NCI-H1930 (cell line): ENCODE data around the gene DCPS.
"Not testable (repeated sequence)": the region's sequence is repeated elsewhere in the genome, so short reads cannot be mapped to it uniquely, and the experiment has no call there.

Experiments
- DNase-seq, 2 experiments: peaks; one replicate each; lab custom pipeline; 2025; lab: John Stamatoyannopoulos, UW

The DCPS gene

GRCh38 chr11:126303623-126304456 lies at the start of gene DCPS:
Gene DCPS (plus strand): TSS chr11:126304060. CDS start chr11:126304081, 21 bp downstream.
- DNase-seq: peak; percentile 81 to 89

DNA sequence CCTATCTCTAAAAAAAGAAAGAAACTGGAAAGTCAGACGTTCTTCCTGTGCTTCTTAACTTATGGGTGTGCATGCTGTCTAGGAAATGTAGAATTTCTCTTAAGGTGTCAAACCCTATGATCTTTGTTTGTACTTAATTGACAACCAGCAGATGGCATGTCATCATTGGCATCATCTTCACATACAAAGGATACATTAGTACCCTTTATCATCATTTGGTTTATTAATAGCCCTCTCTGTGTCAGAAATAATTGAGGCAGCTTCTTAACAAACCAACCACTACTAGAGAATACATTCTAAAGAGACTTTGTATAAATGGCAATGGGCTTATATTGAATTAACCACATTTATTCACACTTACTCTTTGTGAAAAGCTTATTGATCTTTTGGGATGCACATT lies 49.0 kb upstream of the DCPS start:
- DNase-seq: no peak

DNA sequence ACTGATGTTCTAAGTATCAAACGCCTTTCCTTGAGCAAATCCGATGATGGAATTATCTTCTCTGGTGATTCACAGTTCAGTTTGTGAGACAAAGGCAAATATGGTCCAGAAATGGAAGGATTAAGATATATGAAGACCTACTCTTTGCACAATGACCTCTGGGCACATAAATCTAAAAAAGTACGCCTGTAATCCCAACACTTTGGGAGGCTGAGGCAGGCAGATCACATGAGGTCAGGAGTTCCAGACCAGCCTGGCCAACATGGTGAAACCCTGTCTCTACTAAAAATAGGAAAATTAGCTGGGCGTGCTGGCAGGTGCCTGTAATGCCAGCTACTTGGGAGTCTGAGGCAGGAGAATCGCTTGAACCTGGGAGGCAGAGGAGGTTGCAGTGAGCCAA lies 48.4 kb upstream of the DCPS start:
- DNase-seq: not testable (repeated sequence)

GRCh38 chr11:126256216-126256615 lies 47.6 kb upstream of the DCPS start:
- DNase-seq: no peak

GRCh38 chr11:126257144-126257543 lies 46.7 kb upstream of the DCPS start:
- DNase-seq: no peak

- DNase-seq: no peak
Measured at GRCh38 chr11:126257764-126258163, 46.1 kb upstream of the DCPS start.

- DNase-seq: no peak
Measured at GRCh38 chr11:126262216-126262615, 41.6 kb upstream of the DCPS start.

DNA sequence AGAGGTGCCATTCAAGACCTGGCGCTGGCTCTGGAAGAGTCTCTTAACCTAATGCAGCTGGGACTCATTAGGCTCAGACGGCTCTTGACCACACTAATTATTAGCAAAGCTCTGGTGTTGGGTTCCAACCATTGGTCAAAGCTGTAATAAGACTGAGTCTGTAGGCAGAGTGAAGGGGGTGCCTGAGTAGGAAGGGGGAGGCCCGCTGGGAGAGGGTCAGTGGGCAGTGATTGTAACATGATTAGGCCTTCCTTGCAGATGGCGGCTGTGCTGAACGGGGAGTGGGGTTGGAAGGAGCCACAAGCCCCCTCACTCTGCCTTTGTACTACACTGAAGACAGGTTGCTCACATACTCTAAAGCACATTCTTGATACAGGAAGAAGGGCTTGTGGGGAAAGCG lies 40.4 kb upstream of the DCPS start:
- no peak for DNase-seq

DNA sequence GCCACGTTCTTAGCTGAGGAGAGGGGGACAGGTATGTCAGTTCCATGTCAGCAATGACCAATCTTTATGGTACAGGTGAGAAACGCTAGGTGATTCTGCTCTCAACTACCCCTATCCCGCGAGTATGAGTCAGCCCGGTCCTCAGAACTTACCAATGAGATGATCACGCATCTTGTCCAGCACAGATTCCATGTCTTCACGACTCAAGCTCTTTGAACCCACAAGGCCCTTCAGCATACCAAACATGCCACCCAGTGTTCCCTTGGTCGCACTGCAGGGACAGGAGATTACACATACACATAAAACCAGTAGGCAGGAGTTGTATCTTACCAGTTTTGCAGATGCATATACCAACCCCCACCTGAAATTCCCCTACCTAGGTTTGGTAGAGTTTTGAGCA lies 38.0 kb upstream of the DCPS start:
- DNase-seq: no peak

- no peak for DNase-seq
Measured at GRCh38 chr11:126267650-126268049, 36.2 kb upstream of the DCPS start.

DNA sequence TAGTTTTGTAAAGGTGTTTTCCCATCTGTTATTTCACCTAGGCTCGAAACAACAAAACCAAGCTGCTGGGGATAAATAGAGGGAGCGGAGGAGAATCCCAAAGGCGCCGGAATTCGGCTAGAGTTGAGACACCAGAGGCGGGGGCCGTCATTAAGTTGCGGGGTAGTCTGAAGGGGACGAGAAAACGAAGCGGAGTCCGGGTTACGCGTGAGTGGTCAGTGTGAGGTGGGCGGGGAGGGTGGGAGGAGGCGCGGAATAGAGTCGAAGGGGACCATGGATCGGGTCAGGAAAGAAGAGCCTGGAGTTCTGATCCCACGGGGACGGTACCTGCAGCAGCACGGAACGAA lies 35.5 kb upstream of the DCPS start:
- no peak for DNase-seq

DNA sequence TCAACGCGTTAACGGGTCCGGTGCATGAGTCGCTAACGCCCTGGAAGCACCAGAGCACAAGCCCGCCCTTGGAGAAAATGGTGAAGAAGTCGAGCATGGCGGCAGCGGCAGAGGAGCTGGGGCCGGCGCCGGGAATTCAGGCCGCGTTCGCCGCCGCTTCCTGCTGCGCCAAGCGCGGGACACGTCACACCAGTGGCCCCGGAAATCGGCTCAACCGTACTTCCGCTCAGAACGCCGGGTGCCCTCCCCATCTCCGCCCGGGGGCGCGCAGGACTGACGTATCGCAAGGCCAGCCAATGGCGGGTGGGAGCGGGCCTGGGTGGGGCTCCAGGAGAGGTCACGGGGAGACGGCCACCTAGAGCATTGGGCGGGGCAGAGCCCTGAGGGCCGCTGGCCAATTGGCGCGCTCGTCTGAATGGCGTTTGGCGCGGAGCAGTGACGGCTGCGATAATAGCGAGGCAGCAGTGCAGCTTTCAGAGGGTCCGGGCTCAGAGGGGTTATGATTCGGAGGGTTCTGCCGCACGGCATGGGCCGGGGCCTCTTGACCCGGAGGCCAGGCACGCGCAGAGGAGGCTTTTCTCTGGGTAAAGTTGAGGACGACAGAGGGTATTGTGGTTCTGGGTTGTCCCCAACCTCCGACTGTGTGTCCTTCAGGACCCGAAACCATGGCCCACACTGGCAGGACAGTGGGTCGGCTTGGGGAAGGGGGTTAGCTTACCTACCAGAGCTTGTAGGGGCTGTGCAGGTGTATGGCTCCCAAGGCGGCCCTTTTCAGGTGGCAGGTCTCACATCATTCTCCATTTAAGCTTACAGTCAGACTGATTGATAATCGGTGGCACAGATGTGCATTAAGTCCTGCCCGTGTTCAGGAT lies 34.9 kb upstream of the DCPS start, which contains the start of the genes FOXRED1 and SRPRA:
Gene FOXRED1 (plus strand): TSS at position 447 of the 872 bp plus-strand sequence. CDS start 53 bp downstream, at position 500.
Gene SRPRA (minus strand): TSS at position 188 of the 872 bp plus-strand sequence. CDS start 91 bp downstream, at position 97.
- peak; percentile 97 to 98 for DNase-seq

GRCh38 chr11:126277322-126277721 lies 26.5 kb upstream of the DCPS start:
- DNase-seq: no peak

DNA sequence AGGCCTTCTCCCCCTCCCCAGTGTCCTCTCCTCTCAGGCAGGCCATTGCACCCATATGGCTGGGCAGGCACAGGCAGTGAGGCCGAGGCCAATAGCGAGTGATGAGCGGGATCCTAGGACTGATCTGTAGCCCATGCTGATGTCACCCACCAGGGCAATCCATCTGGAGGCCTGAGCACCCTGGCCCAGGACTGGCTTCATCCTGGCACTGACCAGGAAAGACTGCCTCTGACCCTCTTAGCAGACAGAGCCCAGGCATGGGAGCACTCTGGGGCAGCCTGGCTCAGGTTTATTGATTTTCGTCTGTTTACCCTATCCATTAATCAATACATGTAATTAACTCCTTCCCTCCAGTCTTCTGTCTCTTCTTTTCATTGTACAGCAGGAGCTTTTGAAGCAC lies 26.1 kb upstream of the DCPS start:
- DNase-seq: no peak

DNA sequence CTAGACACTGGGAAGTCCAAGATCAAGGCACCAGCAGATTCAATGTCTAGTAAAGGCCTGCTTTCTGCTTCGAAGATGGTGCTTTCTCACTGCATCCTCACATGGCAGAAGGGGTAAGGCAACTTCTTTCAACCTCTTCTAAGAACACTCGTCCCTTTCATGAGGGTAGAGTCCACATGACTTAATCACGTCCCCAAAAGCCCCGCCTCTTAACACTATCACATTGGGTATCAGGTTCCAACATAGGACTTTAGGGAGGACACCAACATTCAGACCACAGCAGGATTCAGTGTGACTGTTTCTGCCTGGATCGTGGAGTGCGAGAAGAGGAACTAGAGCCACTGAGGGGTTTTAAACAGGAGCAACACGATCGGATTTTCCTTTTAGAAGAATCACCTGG lies 24.7 kb upstream of the DCPS start:
- DNase-seq: no peak

- no peak for DNase-seq
Measured at GRCh38 chr11:126280595-126280994, 23.3 kb upstream of the DCPS start.

DNA sequence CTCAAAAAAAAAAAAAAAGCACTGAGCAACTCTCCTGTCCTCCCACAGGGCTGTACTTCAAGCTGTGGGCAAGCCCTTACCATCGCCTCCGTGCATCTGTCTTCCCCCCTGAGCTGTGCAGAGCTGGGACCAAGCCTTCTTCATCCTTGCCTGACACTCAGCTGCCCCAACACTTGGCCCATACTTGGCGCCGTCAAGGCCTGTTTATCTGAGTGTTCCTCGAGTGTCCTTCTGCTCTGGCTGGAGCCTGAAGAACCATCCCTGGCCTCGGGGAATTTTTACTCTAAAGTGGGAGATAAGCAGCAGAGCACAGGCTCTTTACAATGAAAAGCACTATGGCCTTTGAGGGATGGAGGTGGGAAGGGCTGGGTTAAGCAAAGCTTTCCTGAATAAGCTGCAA lies 22.6 kb upstream of the DCPS start:
- DNase-seq: no peak

- no peak for DNase-seq
Measured at GRCh38 chr11:126281666-126282175, 22.1 kb upstream of the DCPS start.

DNA sequence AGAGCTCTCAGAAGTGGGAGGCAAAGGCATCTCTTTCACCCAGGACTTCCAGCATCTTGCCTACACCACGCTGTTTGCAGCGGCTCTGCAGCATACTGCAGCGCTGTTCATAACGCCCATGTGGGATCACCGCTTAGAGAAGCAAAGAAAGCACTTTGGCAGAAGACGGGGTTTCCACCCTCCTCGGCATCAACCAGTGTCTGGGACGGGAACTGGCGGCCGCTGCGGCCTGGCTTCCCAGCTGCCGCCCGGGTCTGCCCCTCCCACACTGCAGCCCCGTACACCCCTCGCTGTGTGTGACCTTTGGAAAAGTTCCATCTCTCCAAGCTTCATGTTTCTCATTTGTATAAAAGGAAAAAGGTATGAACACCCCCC lies 21.5 kb upstream of the DCPS start:
- no peak for DNase-seq

DNA sequence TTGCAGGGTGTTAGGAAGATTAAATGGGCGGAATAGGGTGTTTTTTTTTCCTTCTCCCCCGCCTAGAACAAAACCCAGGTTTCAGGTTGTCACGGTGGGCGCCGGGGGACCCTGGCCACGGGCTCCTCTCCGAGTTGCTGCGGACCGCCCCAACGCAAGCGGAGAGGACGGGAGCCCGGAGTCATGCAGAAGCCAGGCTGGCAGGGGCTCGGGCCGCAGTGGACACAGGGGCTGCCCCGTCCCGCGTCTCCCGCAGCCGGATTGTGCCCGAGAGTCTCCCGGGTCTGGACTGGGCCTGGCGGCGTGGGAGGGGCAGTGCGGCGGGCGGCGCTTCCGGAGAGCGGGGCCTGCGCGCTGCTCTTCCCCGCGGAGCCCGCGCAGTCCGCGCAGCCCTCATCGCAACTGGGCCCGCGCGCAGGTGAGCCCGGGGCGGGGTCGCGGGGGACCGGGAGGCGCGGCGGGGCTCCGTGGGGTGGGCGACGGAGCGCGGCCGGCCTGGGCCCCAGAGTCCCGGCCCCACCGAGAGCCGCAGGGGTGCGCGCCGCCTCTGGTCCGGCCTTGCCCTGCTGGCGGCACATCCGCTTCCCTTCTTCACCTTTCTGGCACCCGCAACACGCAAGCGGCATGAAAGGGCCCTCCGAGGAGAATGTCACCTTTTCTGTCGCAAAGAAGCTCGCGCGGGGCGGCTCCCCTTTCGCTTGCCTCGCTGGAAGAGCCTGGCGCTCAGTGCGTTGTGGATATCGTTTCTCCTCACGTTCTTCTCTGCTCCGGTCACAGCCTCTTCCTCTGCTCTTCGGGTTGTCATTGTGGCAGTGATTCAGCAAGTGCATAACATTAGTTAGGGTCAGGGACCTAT lies 20.9 kb upstream of the DCPS start, which contains the start of gene TIRAP:
Gene TIRAP (plus strand): TSS at position 358 of the 856 bp plus-strand sequence. CDS start 7,802 bp downstream, outside the sequence.
- DNase-seq: peak; percentile 6 to 50

DNA sequence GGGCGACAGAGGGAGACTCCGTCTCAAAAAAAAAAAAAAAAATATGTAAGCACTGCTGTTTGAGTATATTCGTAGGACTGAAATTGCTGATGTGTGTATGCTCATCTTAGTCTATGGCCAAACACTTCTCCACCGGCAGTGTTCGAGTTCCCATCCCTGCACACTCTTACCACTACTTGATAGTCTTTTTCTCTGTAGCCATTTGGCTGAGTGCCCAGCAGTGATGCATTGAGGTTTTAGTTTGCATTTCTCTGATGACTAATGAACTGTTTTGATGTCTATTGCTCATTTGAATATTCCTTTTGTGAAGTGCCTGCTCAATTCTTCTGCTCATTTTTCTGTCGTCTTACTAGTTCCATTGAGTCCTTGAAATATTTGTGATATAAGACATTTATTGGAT lies 19.0 kb upstream of the DCPS start:
- no peak for DNase-seq

- no peak for DNase-seq
Measured at GRCh38 chr11:126288237-126288636, 15.6 kb upstream of the DCPS start.
